ENCODE data around the gene ATG16L2.
"Not testable (repeated sequence)": the region's sequence is repeated elsewhere in the genome, so short reads cannot be mapped to it uniquely, and the experiment has no call there.

The ATG16L2 gene

GRCh38 chr11:72802822-72803221 lies 11.4 kb upstream of the ATG16L2 start:
- no peak for DNase-seq (ENCODE audit: low spot score)

- DNase-seq (ENCODE audit: low spot score): no peak
Measured at GRCh38 chr11:72805216-72805615, 9.0 kb upstream of the ATG16L2 start.

GRCh38 chr11:72806378-72806777 lies 7.8 kb upstream of the ATG16L2 start:
- not testable (repeated sequence) for DNase-seq (ENCODE audit: low spot score)

DNA sequence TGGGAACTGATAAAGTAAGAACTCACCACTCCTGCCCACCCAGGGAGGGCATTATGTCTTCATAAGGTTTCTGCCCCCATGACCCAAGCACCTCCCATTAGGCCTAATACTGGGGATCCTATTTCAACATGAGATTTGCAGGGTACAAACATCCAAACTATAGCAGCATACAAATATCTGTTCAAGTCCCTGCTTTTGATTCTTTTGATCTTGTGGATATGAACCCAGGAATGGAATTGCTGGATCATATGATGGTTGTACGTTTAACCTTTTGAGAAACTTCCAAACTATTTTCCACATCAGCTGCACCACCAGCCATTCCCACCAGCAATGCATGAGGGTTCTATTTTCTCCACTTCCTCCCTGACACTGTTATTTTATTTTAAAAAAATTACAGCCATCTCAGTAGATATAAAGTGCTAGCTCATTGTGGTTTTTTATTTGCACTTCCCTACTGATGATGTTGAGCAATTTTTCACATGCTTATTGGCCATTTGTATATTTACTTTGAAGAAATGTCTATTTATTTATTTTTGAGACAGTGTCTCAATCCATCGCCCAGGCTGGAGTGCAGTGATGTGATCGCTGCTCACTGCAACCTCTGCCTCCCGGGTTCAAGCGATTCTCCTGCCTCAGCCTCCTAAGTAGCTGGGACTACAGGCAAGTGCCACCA lies 7.1 kb upstream of the ATG16L2 start:
- DNase-seq (ENCODE audit: low spot score): no peak

- no peak for DNase-seq (ENCODE audit: low spot score)
Measured at GRCh38 chr11:72807792-72808191, 6.4 kb upstream of the ATG16L2 start.

GRCh38 chr11:72808331-72808798 lies 5.8 kb upstream of the ATG16L2 start:
- DNase-seq (ENCODE audit: low spot score): no peak

DNA sequence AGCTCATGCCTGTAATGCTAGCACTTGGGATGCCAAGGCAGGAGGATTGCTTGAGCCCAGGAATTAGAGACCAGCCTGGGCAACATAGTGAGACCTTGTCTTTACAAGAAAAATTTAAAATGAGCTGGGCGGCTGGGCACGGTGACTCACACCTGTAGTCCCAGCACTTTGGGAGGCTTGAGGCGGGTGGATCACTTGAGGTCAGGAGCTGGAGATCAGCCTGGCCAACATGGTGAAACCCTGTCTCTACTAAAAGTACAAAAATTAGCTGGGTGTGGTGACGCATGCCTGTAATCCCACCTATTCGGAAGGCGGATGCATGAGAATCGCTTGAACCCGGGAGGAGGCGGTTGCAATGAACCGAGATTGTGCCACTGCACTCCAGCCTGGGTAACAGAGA lies 2.5 kb upstream of the ATG16L2 start:
- DNase-seq (ENCODE audit: low spot score): not testable (repeated sequence)

- no peak for DNase-seq (ENCODE audit: low spot score)
Measured at GRCh38 chr11:72812604-72812966, 1.6 kb upstream of the ATG16L2 start.

DNA sequence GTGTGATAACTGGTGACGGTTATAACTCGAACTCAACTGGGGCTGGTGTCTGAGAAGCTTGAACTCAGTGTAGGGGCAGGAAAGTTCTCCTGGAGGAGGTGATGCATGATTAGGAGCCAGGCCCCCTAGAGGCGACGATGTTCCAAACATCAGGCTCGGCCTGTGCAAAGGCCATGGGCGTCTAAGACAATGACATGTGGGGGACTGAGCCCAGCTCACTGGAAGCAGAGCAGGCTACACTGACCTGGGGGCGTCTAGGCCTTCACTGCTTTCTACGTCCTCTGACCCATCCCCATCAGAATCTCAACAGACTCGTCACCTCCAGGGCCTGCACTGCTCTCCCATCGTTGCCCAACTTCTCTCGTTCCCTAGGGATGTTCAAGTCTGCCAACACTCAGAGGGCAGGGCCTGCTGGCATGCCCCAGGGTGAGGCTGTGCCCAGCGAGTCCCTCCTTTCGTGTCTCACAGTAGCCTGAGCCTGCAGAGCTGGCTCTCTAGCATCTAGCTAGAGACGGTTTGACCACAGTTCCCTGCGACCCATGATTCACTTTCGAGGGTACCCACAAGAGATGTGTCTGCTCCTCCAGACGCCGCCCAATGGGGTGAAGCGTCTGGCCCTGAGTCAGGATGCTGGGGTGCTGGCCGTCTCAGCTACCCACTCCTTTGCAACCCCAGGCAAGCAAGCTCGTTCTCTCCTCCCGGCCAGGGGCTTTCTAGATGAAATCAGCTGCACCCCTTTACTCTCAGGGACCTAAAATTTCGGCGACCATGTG lies 1.1 kb upstream of the ATG16L2 start:
- peak; percentile 75 for DNase-seq (ENCODE audit: low spot score)

DNA sequence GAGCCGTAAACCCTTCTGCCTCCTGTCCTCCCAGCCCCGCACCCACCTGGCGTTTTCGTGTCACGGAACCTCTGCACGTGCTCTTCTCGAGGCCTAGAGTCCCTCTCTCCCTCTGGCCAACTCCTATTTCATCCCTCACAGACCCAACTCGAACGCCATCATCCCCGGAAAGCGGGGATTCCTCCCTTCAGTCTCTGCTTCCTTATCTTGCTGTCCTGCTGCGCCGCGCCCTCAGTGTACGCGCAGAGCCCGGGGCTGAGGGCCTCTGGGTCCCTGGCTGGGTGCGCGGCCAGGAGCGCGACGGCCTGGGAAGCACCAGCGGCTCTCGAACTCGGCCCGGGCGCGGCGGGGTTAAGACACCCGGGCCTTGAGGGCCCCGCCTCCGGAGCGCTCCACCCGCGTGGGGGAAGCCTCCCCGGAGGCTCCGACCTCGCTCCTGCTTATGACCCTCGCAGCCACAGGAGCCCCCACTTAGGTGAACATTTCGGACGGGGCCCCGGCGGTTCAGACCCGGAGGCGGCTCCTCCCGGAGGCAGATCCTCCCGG lies 398 bp upstream of the ATG16L2 start:
- peak; percentile 81 for DNase-seq (ENCODE audit: low spot score)

GRCh38 chr11:72815110-72815618 lies 953 bp downstream of the ATG16L2 start:
- peak; percentile 25 for DNase-seq (ENCODE audit: low spot score)

DNA sequence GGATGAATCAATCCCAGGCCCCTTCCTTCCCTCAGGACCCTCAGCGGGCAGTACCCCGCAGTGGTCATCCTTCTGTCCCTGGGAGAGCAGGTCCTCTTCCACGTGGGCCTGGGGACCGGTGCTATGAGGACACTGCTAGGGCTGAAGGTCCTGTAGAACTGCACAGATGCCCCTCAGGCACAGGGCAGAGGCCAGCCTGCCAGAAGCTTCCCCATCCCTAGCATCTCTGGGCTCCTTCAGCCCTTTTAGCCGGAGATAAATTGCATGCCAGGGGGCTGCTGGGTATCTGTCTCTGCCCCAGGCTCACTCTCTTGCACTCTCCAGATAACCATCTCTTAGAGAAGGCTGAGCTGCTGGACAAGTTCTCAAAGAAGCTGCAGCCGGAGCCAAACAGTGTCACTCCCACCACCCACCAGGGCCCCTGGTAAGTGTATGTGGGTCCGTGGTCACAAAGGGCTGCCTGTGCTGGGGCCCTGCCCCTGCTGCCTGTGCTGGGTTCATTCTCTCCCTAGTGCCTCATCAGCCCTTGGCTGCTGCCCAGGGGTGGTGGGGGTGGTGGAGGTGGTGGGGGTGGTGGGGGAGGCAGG lies 2.3 kb downstream of the ATG16L2 start:
- no peak for DNase-seq (ENCODE audit: low spot score)

DNA sequence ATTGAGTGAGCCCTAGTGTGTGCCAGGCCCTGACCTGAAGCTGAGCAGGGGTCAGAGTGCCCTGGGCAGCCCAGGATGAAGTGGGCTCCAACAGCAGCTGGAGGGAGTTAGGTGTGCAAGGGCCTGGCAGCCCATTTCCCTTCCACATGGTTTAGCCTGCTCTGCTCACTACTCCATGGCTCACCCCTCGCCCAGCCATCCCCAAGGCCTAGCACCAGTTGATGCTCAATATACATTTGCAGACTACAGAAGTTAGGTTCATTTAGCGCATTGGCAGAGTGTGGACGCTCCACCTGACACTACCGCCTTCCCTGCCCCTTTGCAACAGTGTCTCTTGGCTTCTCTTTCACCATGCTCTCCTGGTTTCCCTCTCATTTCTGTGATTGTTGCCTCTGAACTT lies 3.8 kb downstream of the ATG16L2 start:
- DNase-seq (ENCODE audit: low spot score): no peak

GRCh38 chr11:72818971-72819370 lies 4.8 kb downstream of the ATG16L2 start:
- no peak for DNase-seq (ENCODE audit: low spot score)

GRCh38 chr11:72820439-72821139 lies 6.4 kb downstream of the ATG16L2 start:
- no peak for DNase-seq (ENCODE audit: low spot score)

- peak; percentile 40 for DNase-seq (ENCODE audit: low spot score)
Measured at GRCh38 chr11:72821221-72821919, 7.2 kb downstream of the ATG16L2 start.

- DNase-seq (ENCODE audit: low spot score): peak; percentile 88
Measured at GRCh38 chr11:72821920-72822799, 7.9 kb downstream of the ATG16L2 start.

GRCh38 chr11:72823105-72823804 lies 9.0 kb downstream of the ATG16L2 start:
- no peak for DNase-seq (ENCODE audit: low spot score)

GRCh38 chr11:72824020-72824419 lies 9.8 kb downstream of the ATG16L2 start:
- no peak for DNase-seq (ENCODE audit: low spot score)

All from cerebellar cortex (tissue), 1 donor.